ENCODE results near the gene GALR3.

DNA sequence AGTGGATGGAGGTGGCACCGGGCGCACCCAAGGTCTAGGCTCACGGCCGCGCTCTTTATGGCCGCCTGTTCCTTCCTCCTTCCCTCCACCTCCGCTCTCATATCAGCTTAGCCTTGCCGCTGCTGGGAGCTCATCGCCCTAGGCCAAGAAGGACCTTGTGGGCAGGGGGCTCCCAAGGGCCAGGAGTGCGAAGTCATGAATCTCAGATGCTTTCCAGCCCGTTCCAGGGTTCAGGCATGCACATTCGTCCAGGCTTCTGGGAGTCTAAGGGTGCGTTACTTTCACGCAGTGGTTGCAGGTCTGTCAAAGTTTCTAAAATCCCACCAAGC, 4.1 kb upstream of the GALR3 start:
- TF ChIP-seq EZH2 (IDR thresholded peaks at IDR 0.05) (no peak), POLR2AphosphoS5 (IDR thresholded peaks at IDR 0.05; ENCODE audit: borderline replicate concordance, low read depth, low read length) (no peak)

All from SK-N-MC (cell line).